OCI-LY3 (cell line): ENCODE data around the gene RHOC.

Experiments
- H2AFZ ChIP-seq: fragments of 200-600, 300-600 bp; shearing (Covaris generic); 2 replicates; pipeline ENCODE4 v1.6.0; 2014; ENCODE audit warnings: antibody characterized with exemption, low read depth, low read length
- H3K27ac ChIP-seq: fragments of 200-600, 300-600 bp; sonication (generic); 2 replicates; pipeline ENCODE4 v1.5.1; 2014; ENCODE audit warnings: mild to moderate bottlenecking, low read length, moderate library complexity, mixed read lengths
- H3K27me3 ChIP-seq: fragments of 200-600, 300-600 bp; sonication (generic); 2 replicates; pipeline ENCODE4 v1.6.1; 2014; ENCODE audit warnings: low read depth, low read length, mixed read lengths
- H3K36me3 ChIP-seq: fragments of 200-600, 300-600 bp; sonication (generic); replicated peaks from 2 replicates; pipeline ENCODE3; 2014; ENCODE audit warnings: low read depth, low read length, mixed read lengths
- H3K4me1 ChIP-seq: fragments of 300-600, 200-600 bp; sonication (generic); 2 replicates; pipeline ENCODE4 v1.6.1; 2014; ENCODE audit warnings: low read length, mixed read lengths
- H3K4me2 ChIP-seq: fragments of 200-600, 300-600 bp; sonication (generic); 2 replicates; pipeline ENCODE4 v1.6.1; 2014; ENCODE audit warnings: low read length, mixed read lengths
- H3K4me3 ChIP-seq: fragments of 300-600, 200-600 bp; sonication (generic); 2 replicates; pipeline ENCODE4 v1.5.1; 2014; ENCODE audit warnings: antibody characterized with exemption, mild to moderate bottlenecking, low read length, moderate library complexity
- H3K79me2 ChIP-seq: fragments of 300-600, 200-600 bp; shearing (Covaris generic); 2 replicates; pipeline ENCODE4 v1.6.1; 2014; ENCODE audit warnings: mild to moderate bottlenecking, low read length, mixed read lengths
- H3K9ac ChIP-seq: fragments of 300-600, 200-600 bp; shearing (Covaris generic); 2 replicates; pipeline ENCODE4 v1.6.0; 2014; ENCODE audit warnings: mild to moderate bottlenecking, low read length, moderate library complexity
- H3K9me3 ChIP-seq: fragments of 200-600, 300-600 bp; shearing (Covaris generic); 2 replicates; pipeline ENCODE4 v1.6.1; 2014; ENCODE audit warnings: low read length, mixed read lengths; ENCODE audit not compliant: insufficient read depth
- H4K20me1 ChIP-seq: fragments of 200-600, 300-600 bp; sonication (generic); 2 replicates; pipeline ENCODE4 v1.6.1; 2016; ENCODE audit warnings: low read length, mixed read lengths; ENCODE audit not compliant: insufficient read depth
- CTCF ChIP-seq: fragments of 200-600, 300-600 bp; sonication (generic); IDR thresholded peaks from 2 replicates; pipeline ENCODE4 v1.5.1; 2014; ENCODE audit warnings: antibody characterized with exemption, low read length, low read depth
- EZH2phosphoT487 ChIP-seq: fragments of 200-600 bp; shearing (Covaris generic); IDR thresholded peaks from 2 replicates; pipeline ENCODE4 v1.6.1; 2018; ENCODE audit warnings: antibody characterized with exemption, mixed run types, low read depth

The RHOC gene

GRCh38 chr1:112712701-112713128 is 5.8 kb upstream of the RHOC start:
- H3K27me3 ChIP-seq = no peaks in the 10 kb centered on the region
- H3K9ac ChIP-seq = no peak overlapping the region
- no peak overlapping the region for H3K4me2 ChIP-seq
- H3K79me2 ChIP-seq = no peaks in the 10 kb centered on the region
- no peak for TF ChIP-seq CTCF
- TF ChIP-seq EZH2phosphoT487 = no peak
- H2AFZ ChIP-seq = no peak overlapping the region
- H3K27ac ChIP-seq = no peak overlapping the region
- peaks cover 28% of the 10 kb centered on the region for H3K4me1 ChIP-seq
- no peaks in the 10 kb centered on the region for H4K20me1 ChIP-seq
- H3K4me3 ChIP-seq = no peak overlapping the region
- no peaks in the 10 kb centered on the region for H3K9me3 ChIP-seq
- H3K36me3 ChIP-seq = no peaks in the 10 kb centered on the region

GRCh38 chr1:112712191-112712590 is 5.3 kb upstream of the RHOC start:
- no peaks in the 10 kb centered on the region for H4K20me1 ChIP-seq
- no peaks in the 10 kb centered on the region for H3K36me3 ChIP-seq
- no peak overlapping the region for H3K27ac ChIP-seq
- H2AFZ ChIP-seq = no peak overlapping the region
- H3K9ac ChIP-seq = no peak overlapping the region
- H3K4me1 ChIP-seq = peaks cover 22% of the 10 kb centered on the region
- no peak for TF ChIP-seq EZH2phosphoT487
- H3K79me2 ChIP-seq = no peaks in the 10 kb centered on the region
- H3K4me2 ChIP-seq = no peak overlapping the region
- H3K4me3 ChIP-seq = no peak overlapping the region
- H3K9me3 ChIP-seq = no peaks in the 10 kb centered on the region
- no peaks in the 10 kb centered on the region for H3K27me3 ChIP-seq

- Histone ChIP-seq H3K36me3 (no peaks in the 10 kb centered on the region), H3K79me2 (no peaks in the 10 kb centered on the region), H4K20me1 (no peaks in the 10 kb centered on the region), H3K9ac (no peak overlapping the region), H3K27me3 (no peaks in the 10 kb centered on the region), H3K4me1 (peaks cover 17% of the 10 kb centered on the region), H3K4me2 (no peak overlapping the region), H2AFZ (no peak overlapping the region), H3K9me3 (no peaks in the 10 kb centered on the region), H3K4me3 (no peak overlapping the region), H3K27ac (no peak overlapping the region)
- no peak for TF ChIP-seq EZH2phosphoT487
- TF ChIP-seq CTCF = no peak
These were observed 4.7 kb upstream of the RHOC start for GRCh38 chr1:112711670-112712069.

GRCh38 chr1:112711041-112711440 is 4.1 kb upstream of the RHOC start:
- Histone ChIP-seq H3K9ac (no peak overlapping the region), H3K4me3 (no peak overlapping the region), H3K27ac (no peak overlapping the region), H3K9me3 (no peaks in the 10 kb centered on the region), H3K4me2 (no peak overlapping the region), H3K79me2 (no peaks in the 10 kb centered on the region), H4K20me1 (no peaks in the 10 kb centered on the region), H2AFZ (no peak overlapping the region), H3K27me3 (no peaks in the 10 kb centered on the region), H3K4me1 (peaks cover 16% of the 10 kb centered on the region), H3K36me3 (no peaks in the 10 kb centered on the region)
- no peak for TF ChIP-seq EZH2phosphoT487
- no peak for TF ChIP-seq CTCF

GRCh38 chr1:112710586-112710985 is 3.7 kb upstream of the RHOC start:
- no peaks in the 10 kb centered on the region for H3K9me3 ChIP-seq
- no peak overlapping the region for H3K4me3 ChIP-seq
- no peaks in the 10 kb centered on the region for H3K79me2 ChIP-seq
- TF ChIP-seq EZH2phosphoT487 (no peak), CTCF (no peak)
- peaks cover 18% of the 10 kb centered on the region for H3K4me1 ChIP-seq
- no peaks in the 10 kb centered on the region for H4K20me1 ChIP-seq
- H3K36me3 ChIP-seq = no peaks in the 10 kb centered on the region
- no peak overlapping the region for H3K27ac ChIP-seq
- H3K27me3 ChIP-seq = no peaks in the 10 kb centered on the region
- no peak overlapping the region for H2AFZ ChIP-seq
- H3K4me2 ChIP-seq = no peak overlapping the region
- no peak overlapping the region for H3K9ac ChIP-seq
